ENCODE results near the gene ST6GALNAC3.

The ST6GALNAC3 gene

GRCh38 chr1:76503736-76504135 lies 429.2 kb downstream of the ST6GALNAC3 start:
- FAIRE-seq = no peak
- TF ChIP-seq POLR2AphosphoS5 (IDR thresholded peaks at IDR 0.05; ENCODE audit: low read depth, low read length) (no peak), POLR2A (IDR thresholded peaks at IDR 0.05; ENCODE audit: low read depth, low read length) (no peak), TAF1 (IDR thresholded peaks at IDR 0.05; ENCODE audit: borderline replicate concordance, low read depth, low read length) (no peak)
- no peak for DNase-seq (ENCODE audit: insufficient read length)

- FAIRE-seq (no peak), DNase-seq (ENCODE audit: insufficient read length) (no peak)
- TF ChIP-seq POLR2A (IDR thresholded peaks at IDR 0.05; ENCODE audit: low read depth, low read length) = no peak
- TF ChIP-seq POLR2AphosphoS5 (IDR thresholded peaks at IDR 0.05; ENCODE audit: low read depth, low read length) = no peak
These were observed 432.8 kb downstream of the ST6GALNAC3 start for GRCh38 chr1:76507376-76507775.

DNA sequence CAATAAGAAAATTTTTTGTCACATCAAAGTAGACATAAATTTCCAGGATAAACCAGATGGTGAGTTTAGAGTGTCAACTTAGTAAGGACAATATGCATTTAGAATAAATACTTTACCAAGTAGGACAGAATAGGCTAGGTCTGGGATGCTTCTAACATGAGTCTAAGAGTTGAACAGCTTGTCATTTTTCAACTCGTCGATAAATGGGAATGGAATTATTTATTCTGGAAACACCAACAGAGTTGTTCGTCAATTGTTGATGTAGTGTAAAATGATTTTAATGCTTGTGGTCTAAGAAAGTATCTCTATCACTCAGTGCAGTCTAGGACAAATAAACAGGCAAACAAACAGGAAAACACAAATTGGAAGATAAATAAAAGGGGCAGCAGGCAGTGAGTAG lies 434.3 kb downstream of the ST6GALNAC3 start:
- TF ChIP-seq POLR2A (IDR thresholded peaks at IDR 0.05; ENCODE audit: low read depth, low read length) (no peak), POLR2AphosphoS5 (IDR thresholded peaks at IDR 0.05; ENCODE audit: low read depth, low read length) (no peak), TAF1 (IDR thresholded peaks at IDR 0.05; ENCODE audit: borderline replicate concordance, low read depth, low read length) (no peak)
- DNase-seq (ENCODE audit: insufficient read length) = no peak
- no peak for FAIRE-seq

DNA sequence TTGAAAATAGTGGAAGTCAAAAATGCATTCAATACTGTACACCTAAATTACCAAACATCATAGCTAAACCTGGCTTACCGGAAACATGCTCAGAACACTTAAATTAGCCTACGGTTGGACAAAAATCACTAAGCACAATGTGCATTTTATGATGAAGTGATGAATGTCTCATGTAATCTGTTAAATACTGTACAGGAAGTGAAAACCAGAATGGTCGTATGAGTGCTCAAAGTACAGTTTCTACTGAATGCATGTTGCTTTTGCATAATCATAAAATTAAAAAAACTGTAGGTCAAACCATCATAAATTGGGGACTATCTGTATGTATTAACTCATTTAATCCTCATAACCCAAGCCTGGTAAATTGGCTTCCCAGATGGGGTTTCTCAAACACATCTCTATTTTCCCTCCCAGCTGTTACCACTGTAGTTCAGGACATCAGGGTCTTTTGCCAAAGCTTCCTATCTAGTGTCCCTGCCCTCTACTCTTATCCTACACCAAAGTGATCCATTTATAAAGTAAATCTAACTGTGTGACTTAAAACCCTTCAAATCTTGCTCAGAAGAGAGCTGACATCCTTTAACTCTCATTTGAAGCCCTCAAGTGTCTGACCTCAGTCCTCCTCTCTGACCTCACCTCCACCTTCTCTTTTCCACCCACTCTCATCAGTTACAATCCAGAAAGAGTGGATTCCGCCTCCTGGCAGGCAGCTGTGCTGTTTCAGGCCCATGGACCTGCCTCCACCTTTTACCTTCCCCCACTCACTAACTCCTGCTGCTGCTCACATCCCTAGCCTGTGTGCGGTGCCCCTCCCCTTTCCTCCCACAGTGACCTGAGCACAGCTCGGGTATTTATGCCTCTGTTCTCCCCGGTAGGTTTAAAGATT lies 436.4 kb downstream of the ST6GALNAC3 start:
- DNase-seq (ENCODE audit: insufficient read length) (no peak), FAIRE-seq (no peak)
- TF ChIP-seq POLR2AphosphoS5 (IDR thresholded peaks at IDR 0.05; ENCODE audit: low read depth, low read length) = no peak
- TF ChIP-seq POLR2A (IDR thresholded peaks at IDR 0.05; ENCODE audit: low read depth, low read length) = no peak
- no peak for TF ChIP-seq TAF1 (IDR thresholded peaks at IDR 0.05; ENCODE audit: borderline replicate concordance, low read depth, low read length)

DNA sequence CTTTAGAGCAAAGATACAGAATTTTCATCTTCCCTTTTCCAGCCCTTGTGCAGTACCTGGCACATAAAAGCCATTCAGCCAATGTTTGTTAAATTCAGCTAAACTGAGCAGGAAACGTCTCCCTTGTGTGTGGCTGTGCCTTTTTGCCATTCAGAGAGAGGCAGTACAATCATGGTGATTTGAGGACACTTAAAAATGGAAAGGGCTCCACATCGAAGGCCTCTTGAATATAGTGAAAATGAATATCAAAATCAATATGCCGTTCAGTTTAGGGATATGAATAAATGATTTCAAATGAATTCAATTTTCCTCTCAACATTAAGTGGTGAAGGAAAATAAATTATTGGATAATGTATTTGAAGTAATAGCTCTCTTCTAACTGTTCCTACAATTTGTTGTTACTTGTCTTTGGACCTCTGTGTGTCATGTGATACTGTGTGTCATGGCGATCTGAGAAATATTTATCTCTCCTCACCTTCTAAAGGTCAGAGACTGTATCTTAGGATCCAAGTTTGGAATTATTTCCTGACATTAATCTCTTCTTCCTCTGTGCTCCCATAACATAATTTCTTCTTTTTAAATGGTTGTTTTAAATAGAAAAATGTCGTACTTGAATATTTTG lies 437.1 kb downstream of the ST6GALNAC3 start:
- TF ChIP-seq TAF1 (IDR thresholded peaks at IDR 0.05; ENCODE audit: borderline replicate concordance, low read depth, low read length) (no peak), POLR2AphosphoS5 (IDR thresholded peaks at IDR 0.05; ENCODE audit: low read depth, low read length) (no peak), POLR2A (IDR thresholded peaks at IDR 0.05; ENCODE audit: low read depth, low read length) (no peak)
- FAIRE-seq (no peak), DNase-seq (ENCODE audit: insufficient read length) (no peak)

GRCh38 chr1:76530953-76531352 lies 456.4 kb downstream of the ST6GALNAC3 start:
- no peak for TF ChIP-seq TAF1 (IDR thresholded peaks at IDR 0.05; ENCODE audit: borderline replicate concordance, low read depth, low read length)
- TF ChIP-seq POLR2A (IDR thresholded peaks at IDR 0.05; ENCODE audit: low read depth, low read length) = no peak
- no peak for TF ChIP-seq POLR2AphosphoS5 (IDR thresholded peaks at IDR 0.05; ENCODE audit: low read depth, low read length)

DNA sequence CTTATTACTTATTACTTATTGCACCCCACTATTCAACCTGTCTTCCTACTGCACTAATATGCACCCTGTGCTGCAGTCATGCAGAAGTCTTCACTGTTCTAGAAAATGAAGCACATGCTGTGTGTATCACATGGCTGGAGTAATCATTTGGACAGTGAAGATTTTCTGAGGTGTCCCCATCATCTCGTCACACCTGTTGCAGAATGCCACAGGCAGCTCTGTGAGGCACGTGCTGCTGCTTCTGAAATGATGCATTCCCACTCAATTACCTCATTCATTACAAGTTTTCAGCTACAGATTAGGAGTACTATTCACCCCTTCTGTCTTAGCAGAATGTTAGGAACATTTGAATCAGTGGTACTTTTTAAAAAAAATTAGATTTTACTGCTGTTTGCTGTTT lies 467.1 kb downstream of the ST6GALNAC3 start:
- FAIRE-seq (no peak), DNase-seq (ENCODE audit: insufficient read length) (no peak)
- TF ChIP-seq POLR2A (IDR thresholded peaks at IDR 0.05; ENCODE audit: low read depth, low read length) (no peak), POLR2AphosphoS5 (IDR thresholded peaks at IDR 0.05; ENCODE audit: low read depth, low read length) (no peak), TAF1 (IDR thresholded peaks at IDR 0.05; ENCODE audit: borderline replicate concordance, low read depth, low read length) (no peak)

More at GRCh38 chr1:76530953-76531352, 456.4 kb downstream of the ST6GALNAC3 start:
- no peak for FAIRE-seq
- no peak for DNase-seq (ENCODE audit: insufficient read length)

DNA sequence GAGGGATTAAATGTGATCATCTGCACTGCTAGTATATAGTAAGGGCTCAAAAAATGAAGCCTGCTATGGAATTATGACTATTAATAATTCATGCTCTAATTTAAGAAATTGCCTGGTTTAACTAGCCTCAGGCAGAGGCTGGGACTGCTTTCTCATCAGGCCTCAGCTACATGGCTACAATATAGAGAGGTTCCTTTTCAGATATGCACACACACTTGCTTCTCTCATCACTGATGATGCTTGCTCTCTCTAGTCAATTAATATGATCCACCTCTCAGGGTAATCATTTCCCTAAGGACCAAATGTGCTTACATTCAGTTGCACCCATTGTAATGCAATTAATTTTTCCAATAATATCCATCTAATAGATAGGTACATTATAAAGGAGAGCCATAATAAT lies 467.8 kb downstream of the ST6GALNAC3 start:
- FAIRE-seq (no peak), DNase-seq (ENCODE audit: insufficient read length) (no peak)
- TF ChIP-seq TAF1 (IDR thresholded peaks at IDR 0.05; ENCODE audit: borderline replicate concordance, low read depth, low read length) (no peak), POLR2A (IDR thresholded peaks at IDR 0.05; ENCODE audit: low read depth, low read length) (no peak), POLR2AphosphoS5 (IDR thresholded peaks at IDR 0.05; ENCODE audit: low read depth, low read length) (no peak)

DNA sequence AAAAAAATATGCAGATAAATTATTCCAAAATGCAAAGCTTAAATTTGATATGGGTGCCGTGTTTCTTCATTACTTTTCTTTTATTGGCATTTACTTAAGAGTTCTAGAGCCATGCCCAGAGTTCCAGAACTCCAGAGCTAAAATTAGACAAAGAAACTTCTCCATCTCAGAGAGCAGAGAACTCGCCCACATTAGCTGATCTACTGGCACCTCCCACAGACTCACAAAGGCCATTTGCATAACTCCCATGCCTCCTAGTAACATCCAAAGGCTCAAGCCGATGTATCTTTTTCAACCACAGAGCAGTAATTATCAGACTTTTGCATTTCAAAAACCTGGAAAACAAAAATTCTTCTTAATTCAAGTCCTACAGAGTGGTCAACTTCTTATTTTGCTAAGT lies 468.9 kb downstream of the ST6GALNAC3 start:
- DNase-seq (ENCODE audit: insufficient read length) (no peak), FAIRE-seq (no peak)

DNA sequence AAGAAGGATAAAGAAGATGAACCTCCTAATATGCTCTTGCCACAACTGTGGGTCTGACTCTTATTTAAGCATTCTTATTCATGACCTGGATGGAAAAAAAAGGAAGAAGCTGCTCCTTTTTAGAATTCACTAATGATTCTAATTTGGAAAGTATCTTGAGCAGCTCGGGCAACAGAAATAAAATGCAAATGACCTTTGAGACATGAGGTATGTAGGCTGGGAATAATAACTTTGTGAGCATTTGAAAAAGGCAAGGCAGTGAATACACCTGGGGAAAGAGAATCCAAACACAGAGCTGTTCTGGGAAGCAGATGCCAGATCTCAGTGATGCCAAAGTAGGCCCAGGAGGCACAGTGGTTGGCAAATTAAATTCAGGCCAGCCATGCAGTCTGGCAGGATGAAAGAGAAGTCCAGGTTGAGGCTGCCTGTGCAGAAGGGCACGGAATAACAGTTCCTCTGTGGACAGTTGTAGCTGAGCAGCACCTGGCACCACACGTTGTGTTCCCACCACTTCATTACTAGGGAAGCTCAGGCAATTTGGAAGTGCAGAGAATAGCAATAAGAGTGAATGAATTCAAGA lies 471.9 kb downstream of the ST6GALNAC3 start:
- TF ChIP-seq POLR2AphosphoS5 (IDR thresholded peaks at IDR 0.05; ENCODE audit: low read depth, low read length) = no peak
- TF ChIP-seq POLR2A (IDR thresholded peaks at IDR 0.05; ENCODE audit: low read depth, low read length) = no peak
- TF ChIP-seq TAF1 (IDR thresholded peaks at IDR 0.05; ENCODE audit: borderline replicate concordance, low read depth, low read length) = no peak
- DNase-seq (ENCODE audit: insufficient read length) = no peak
- FAIRE-seq = no peak

More for the DNA sequence above, 468.9 kb downstream of the ST6GALNAC3 start:
- TF ChIP-seq POLR2A (IDR thresholded peaks at IDR 0.05; ENCODE audit: low read depth, low read length) (no peak), POLR2AphosphoS5 (IDR thresholded peaks at IDR 0.05; ENCODE audit: low read depth, low read length) (no peak), TAF1 (IDR thresholded peaks at IDR 0.05; ENCODE audit: borderline replicate concordance, low read depth, low read length) (no peak)

- TF ChIP-seq POLR2AphosphoS5 (IDR thresholded peaks at IDR 0.05; ENCODE audit: low read depth, low read length) = no peak
- no peak for TF ChIP-seq POLR2A (IDR thresholded peaks at IDR 0.05; ENCODE audit: low read depth, low read length)
- no peak for TF ChIP-seq TAF1 (IDR thresholded peaks at IDR 0.05; ENCODE audit: borderline replicate concordance, low read depth, low read length)
- FAIRE-seq (no peak), DNase-seq (ENCODE audit: insufficient read length) (no peak)
These were observed 473.4 kb downstream of the ST6GALNAC3 start for GRCh38 chr1:76547916-76548315.
